ENCODE measurements around the gene SHISA6. TPM values are rescaled to one million over a fixed set of nuclear protein-coding genes. Genes with fewer than 3 reads are reported as not detected.

SHISA6 gene
- total RNA-seq, 1 experiment from 2014 or later = not detected

DNA sequence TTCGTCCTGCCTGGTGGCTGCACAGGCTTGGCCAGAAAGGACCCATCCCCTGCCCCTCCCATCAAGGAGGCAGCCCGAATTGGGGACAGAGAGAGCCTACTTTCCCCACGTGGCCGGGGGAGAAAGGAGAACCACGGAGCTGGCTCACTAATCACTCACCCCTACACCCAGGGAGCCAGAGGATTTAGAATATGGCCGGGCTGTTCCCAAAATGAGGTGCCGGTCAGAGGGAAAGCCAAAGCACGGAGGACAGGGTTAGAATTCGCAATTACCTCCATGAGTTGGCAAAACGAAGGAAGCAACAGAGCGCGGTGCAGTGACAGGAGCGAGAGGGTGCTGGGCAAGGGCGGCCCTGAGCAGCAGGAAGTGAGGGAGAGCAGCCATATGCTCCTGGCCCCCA lies 33.1 kb downstream of the SHISA6 start:
- TF ChIP-seq CTCF (IDR thresholded peaks at IDR 0.05) (no peak), POLR2AphosphoS5 (IDR thresholded peaks at IDR 0.05; ENCODE audit: low read depth, low read length) (no peak), TCF7L2 (IDR thresholded peaks at IDR 0.05; ENCODE audit: low read depth, low read length) (no peak), SIN3A (IDR thresholded peaks at IDR 0.05; ENCODE audit: borderline replicate concordance, insufficient read depth, low read depth, low read length) (no peak)
- TF ChIP-seq, protein P1, sequence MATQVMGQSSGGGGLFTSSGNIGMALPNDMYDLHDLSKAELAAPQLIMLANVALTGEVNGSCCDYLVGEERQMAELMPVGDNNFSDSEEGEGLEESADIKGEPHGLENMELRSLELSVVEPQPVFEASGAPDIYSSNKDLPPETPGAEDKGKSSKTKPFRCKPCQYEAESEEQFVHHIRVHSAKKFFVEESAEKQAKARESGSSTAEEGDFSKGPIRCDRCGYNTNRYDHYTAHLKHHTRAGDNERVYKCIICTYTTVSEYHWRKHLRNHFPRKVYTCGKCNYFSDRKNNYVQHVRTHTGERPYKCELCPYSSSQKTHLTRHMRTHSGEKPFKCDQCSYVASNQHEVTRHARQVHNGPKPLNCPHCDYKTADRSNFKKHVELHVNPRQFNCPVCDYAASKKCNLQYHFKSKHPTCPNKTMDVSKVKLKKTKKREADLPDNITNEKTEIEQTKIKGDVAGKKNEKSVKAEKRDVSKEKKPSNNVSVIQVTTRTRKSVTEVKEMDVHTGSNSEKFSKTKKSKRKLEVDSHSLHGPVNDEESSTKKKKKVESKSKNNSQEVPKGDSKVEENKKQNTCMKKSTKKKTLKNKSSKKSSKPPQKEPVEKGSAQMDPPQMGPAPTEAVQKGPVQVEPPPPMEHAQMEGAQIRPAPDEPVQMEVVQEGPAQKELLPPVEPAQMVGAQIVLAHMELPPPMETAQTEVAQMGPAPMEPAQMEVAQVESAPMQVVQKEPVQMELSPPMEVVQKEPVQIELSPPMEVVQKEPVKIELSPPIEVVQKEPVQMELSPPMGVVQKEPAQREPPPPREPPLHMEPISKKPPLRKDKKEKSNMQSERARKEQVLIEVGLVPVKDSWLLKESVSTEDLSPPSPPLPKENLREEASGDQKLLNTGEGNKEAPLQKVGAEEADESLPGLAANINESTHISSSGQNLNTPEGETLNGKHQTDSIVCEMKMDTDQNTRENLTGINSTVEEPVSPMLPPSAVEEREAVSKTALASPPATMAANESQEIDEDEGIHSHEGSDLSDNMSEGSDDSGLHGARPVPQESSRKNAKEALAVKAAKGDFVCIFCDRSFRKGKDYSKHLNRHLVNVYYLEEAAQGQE (IDR thresholded peaks at IDR 0.05; ENCODE audit: insufficient read depth in 1 of 2, low read depth in 2 of 2, low read length in 1 of 2) = no peak
- POLR2A ChIA-PET = no interaction called here
- DNase-seq (ENCODE audit: low read depth, low spot score) = no peak
- CTCF ChIA-PET = no interaction called here
- in situ Hi-C loops (cut with HindIII; ENCODE audit: low pct_unique_long_range_greater_than_20kb, low sequenced_read_pairs) = no loop called here
- Histone ChIP-seq H3K4me1 (ENCODE audit: control insufficient read depth, insufficient read depth, low read length) (no peaks in the 10 kb centered on the region), H3K4me3 (ENCODE audit: low read depth in 2 of 2, low read length in 2 of 2) (no peak overlapping the region), H3K27ac (ENCODE audit: low read length) (no peak overlapping the region), H3K36me3 (ENCODE audit: control insufficient read depth, insufficient read depth, low read length) (no peaks in the 10 kb centered on the region), H3K9me3 (ENCODE audit: control insufficient read depth, insufficient read depth, low read depth, low read length) (no peaks in the 10 kb centered on the region), H3K27me3 (ENCODE audit: control insufficient read depth, insufficient read depth, low read length) (no peaks in the 10 kb centered on the region)
- no peak for ATAC-seq
- intact Hi-C loops (cut with micrococcal nuclease; ENCODE audit: unreplicated experiment) = no loop called here
- no TSS peak for BruUV-seq (replicated peaks)

- in situ Hi-C loops (cut with HindIII; ENCODE audit: low pct_unique_long_range_greater_than_20kb, low sequenced_read_pairs) = no loop called here
- ChIA-PET CTCF (no interaction called here), POLR2A (no interaction called here)
- DNase-seq (ENCODE audit: low read depth, low spot score) (no peak), ATAC-seq (no peak)
- no peaks in the 10 kb centered on the region for H3K27me3 ChIP-seq (ENCODE audit: control insufficient read depth, insufficient read depth, low read length)
- H3K36me3 ChIP-seq (ENCODE audit: control insufficient read depth, insufficient read depth, low read length) = no peaks in the 10 kb centered on the region
- no peak overlapping the region for H3K27ac ChIP-seq (ENCODE audit: low read length)
- BruUV-seq (replicated peaks) = no TSS peak
- no peak overlapping the region for H3K4me3 ChIP-seq (ENCODE audit: low read depth in 2 of 2, low read length in 2 of 2)
- intact Hi-C loops (cut with micrococcal nuclease; ENCODE audit: unreplicated experiment) = no loop called here
- no peaks in the 10 kb centered on the region for H3K9me3 ChIP-seq (ENCODE audit: control insufficient read depth, insufficient read depth, low read depth, low read length)
- no peaks in the 10 kb centered on the region for H3K4me1 ChIP-seq (ENCODE audit: control insufficient read depth, insufficient read depth, low read length)
- TF ChIP-seq TCF7L2 (IDR thresholded peaks at IDR 0.05; ENCODE audit: low read depth, low read length) (no peak), CTCF (IDR thresholded peaks at IDR 0.05) (no peak), POLR2AphosphoS5 (IDR thresholded peaks at IDR 0.05; ENCODE audit: low read depth, low read length) (no peak), SIN3A (IDR thresholded peaks at IDR 0.05; ENCODE audit: borderline replicate concordance, insufficient read depth, low read depth, low read length) (no peak)
- TF ChIP-seq, protein P1 (IDR thresholded peaks at IDR 0.05; ENCODE audit: insufficient read depth in 1 of 2, low read depth in 2 of 2, low read length in 1 of 2) = no peak
Measured at GRCh38 chr17:11276486-11276885, 35.5 kb downstream of the SHISA6 start.

Measured in Panc1 (cell line).